OCI-LY7 (cell line): ENCODE measurements around the gene PHF12. TPM values are rescaled to one million over a fixed set of nuclear protein-coding genes. Genes with fewer than 3 reads are reported as not detected.
"Not testable (repeated sequence)": the region's sequence is repeated elsewhere in the genome, so short reads cannot be mapped to it uniquely, and the experiment has no call there.

Experiments
- BruUV-seq: library from RNA; stranded (reverse); fragments of 400-500 nt; replicated peaks from 2 replicates; lab custom pipeline; 2021; lab: Mats Ljungman, UMichigan
- CTCF ChIA-PET: fragments of 300-600 bp; sonication (Branson Sonifier 250); formaldehyde crosslinking; loops from one replicate; lab custom pipeline; 2022; ENCODE audit warnings: antibody characterized with exemption; ENCODE audit not compliant: unreplicated experiment; lab: Charles Lee
- POLR2A ChIA-PET: fragments of 300-600 bp; sonication (Branson Sonifier 250); formaldehyde crosslinking; loops from one replicate; lab custom pipeline; 2022; ENCODE audit warnings: antibody characterized with exemption; lab: Charles Lee
- DNase-seq: peaks from one replicate; pipeline ENCODE4 v3.0.0-alpha.2; 2015; ENCODE audit warnings: low spot score
- H2AFZ ChIP-seq: fragments of 200-600 bp; sonication (generic), shearing (Covaris generic); 2 replicates; pipeline ENCODE4 v1.6.1; 2014; ENCODE audit warnings: mild to moderate bottlenecking, antibody characterized with exemption, low read length, moderate library complexity
- H3K27ac ChIP-seq: fragments of 200-600 bp; sonication (generic); 2 replicates; pipeline ENCODE4 v1.5.1; 2014; ENCODE audit warnings: mixed run types, low read depth, mild to moderate bottlenecking, moderate library complexity, low read length, inconsistent platforms; ENCODE audit not compliant: poor library complexity, severe bottlenecking
- H3K36me3 ChIP-seq: fragments of 200-600 bp; sonication (generic); 2 replicates; pipeline ENCODE4 v1.6.1; 2014; ENCODE audit warnings: mild to moderate bottlenecking, antibody characterized with exemption, low read length, moderate library complexity, mixed read lengths; ENCODE audit not compliant: insufficient read depth
- H3K4me1 ChIP-seq: fragments of 200-600 bp; sonication (generic); 2 replicates; pipeline ENCODE4 v1.5.1; 2014; ENCODE audit warnings: mild to moderate bottlenecking, low read length; ENCODE audit not compliant: insufficient read depth, poor library complexity, severe bottlenecking
- H3K4me2 ChIP-seq: fragments of 200-600 bp; sonication (generic); 2 replicates; pipeline ENCODE4 v1.6.1; 2014; ENCODE audit warnings: mild to moderate bottlenecking, low read length
- H3K4me3 ChIP-seq: fragments of 200-600 bp; sonication (generic); 2 replicates; pipeline ENCODE4 v1.5.1; 2014; ENCODE audit warnings: mild to moderate bottlenecking, low read depth, low read length; ENCODE audit not compliant: poor library complexity, severe bottlenecking
- H3K79me2 ChIP-seq: fragments of 200-600 bp; sonication (generic); 2 replicates; pipeline ENCODE4 v1.6.1; 2016; ENCODE audit warnings: low read depth, mild to moderate bottlenecking, low read length, moderate library complexity, mixed read lengths; ENCODE audit not compliant: insufficient read depth
- H3K9me2 ChIP-seq: fragments of 200-600 bp; sonication (generic); 2 replicates; pipeline ENCODE4 v1.6.1; 2016; ENCODE audit warnings: mild to moderate bottlenecking, low read length, mixed read lengths; ENCODE audit not compliant: insufficient read depth
- H3K9me3 ChIP-seq: fragments of 200-600 bp; sonication (generic); 2 replicates; pipeline ENCODE4 v1.6.1; 2014; ENCODE audit warnings: mild to moderate bottlenecking, mixed run types, low read length, mixed read lengths
- H4K20me1 ChIP-seq: fragments of 200-600 bp; sonication (generic); 2 replicates; pipeline ENCODE4 v1.6.1; 2014; ENCODE audit warnings: mild to moderate bottlenecking, antibody characterized with exemption, low read length, moderate library complexity, mixed read lengths; ENCODE audit not compliant: insufficient read depth
- CTCF ChIP-seq: fragments of 200-600 bp; sonication (generic); conservative IDR thresholded peaks from 2 replicates; pipeline ENCODE4 v1.5.1; 2014; ENCODE audit warnings: mild to moderate bottlenecking, antibody characterized with exemption, low read length, moderate library complexity, mixed read lengths
- EZH2phosphoT487 ChIP-seq: fragments of 200-600 bp; sonication (generic); IDR thresholded peaks from 2 replicates; pipeline ENCODE4 v1.6.1; 2018; ENCODE audit warnings: low read depth, borderline replicate concordance, mild to moderate bottlenecking, mixed run types, antibody characterized with exemption, low read length, moderate library complexity, mixed read lengths
- intact Hi-C: fragments of 100-400 bp; cut with micrococcal nuclease; formaldehyde crosslinking; loops from one replicate; pipeline ENCODE4 v1.10.0; 2022; ENCODE audit not compliant: unreplicated experiment
- total RNA-seq, 2 experiments: library from RNA; depleted of rRNA in 1 of 2; stranded (reverse); fragments of >200 nt in 1 of 2; shearing (Covaris generic) in 1 of 2; gene quantifications; 2 replicates each; pipeline ENCODE4 v1.2.3, GENCODE V29; 2014 to 2022

The PHF12 gene
- total RNA-seq, 2 experiments from 2014 or later, result 40.6 to 62.5 TPM

GRCh38 chr17:28896491-28896883 is 54.8 kb downstream of the PHF12 start:
- intact Hi-C loops, result loop anchor here (2.0 kb wide), 1 partner anchor 54 kb away; the partner anchor contains the start of gene FAM222B
- no peaks in the 10 kb centered on the region for H3K9me3 ChIP-seq

DNA sequence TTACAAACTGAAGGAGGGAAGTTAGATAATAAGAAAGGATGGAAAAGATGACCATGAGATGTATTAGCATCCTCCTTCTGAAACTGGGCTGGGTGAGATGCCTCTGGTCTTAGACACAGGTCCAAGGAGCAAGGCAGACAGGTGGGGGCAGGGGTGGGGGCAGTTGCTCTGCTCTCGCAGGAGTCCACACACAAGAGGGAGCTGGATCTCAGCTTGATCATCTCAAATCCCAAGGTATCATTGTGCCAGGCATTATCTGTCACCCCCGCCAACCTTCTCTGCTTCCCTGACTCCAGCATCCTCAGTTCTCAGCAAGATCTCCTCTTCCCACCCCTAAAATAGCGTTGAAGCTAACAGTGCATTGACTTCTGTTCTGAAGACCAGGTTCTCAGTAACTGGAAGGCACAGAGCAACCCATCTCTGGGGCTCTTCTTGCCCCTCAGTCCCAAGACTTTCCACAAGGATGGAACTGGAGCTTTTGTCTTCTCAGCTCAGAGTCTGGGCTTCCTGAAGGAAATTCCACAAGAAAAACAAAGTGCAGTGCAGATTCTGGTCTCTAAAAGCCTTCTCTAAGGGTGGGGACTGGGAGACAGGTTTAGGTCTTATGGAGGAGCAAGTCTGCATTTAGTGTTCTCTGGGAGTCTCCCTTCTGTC is 55.4 kb downstream of the PHF12 start:
- Histone ChIP-seq H3K79me2 (peaks cover 43% of the 10 kb centered on the region), H3K36me3 (peaks cover 37% of the 10 kb centered on the region), H3K4me2 (peak overlapping the region; percentile 100), H2AFZ (no peak overlapping the region), H3K9me2 (no peaks in the 10 kb centered on the region), H3K4me3 (peak overlapping the region; percentile 89), H3K4me1 (peaks cover 72% of the 10 kb centered on the region), H3K9me3 (no peaks in the 10 kb centered on the region), H4K20me1 (no peaks in the 10 kb centered on the region), H3K27ac (peak overlapping the region; percentile 91)
- ChIA-PET POLR2A (interaction anchor here (0.9 kb wide), 1 partner anchor 9 kb away, joined by 5 read pairs; no protein-coding TSS in a partner anchor), CTCF (interaction anchor here (0.6 to 1.6 kb wide), 2 partner anchors 54 to 132 kb away, joined by 3 to 4 read pairs; no protein-coding TSS in a partner anchor)
- no TSS peak for BruUV-seq
- intact Hi-C loops, result loop anchor here (2.0 kb wide), 1 partner anchor 53 kb away; the partner anchor contains the start of gene FAM222B
- TF ChIP-seq CTCF (no peak), EZH2phosphoT487 (no peak)
- peak; percentile 38 for DNase-seq

More at GRCh38 chr17:28896491-28896883, 54.8 kb downstream of the PHF12 start:
- ChIA-PET POLR2A (interaction anchor here (0.9 kb wide), 1 partner anchor 10 kb away, joined by 5 read pairs; no protein-coding TSS in a partner anchor), CTCF (interaction anchor here (0.6 to 1.6 kb wide), 2 partner anchors 55 to 133 kb away, joined by 3 to 4 read pairs; no protein-coding TSS in a partner anchor)
- Histone ChIP-seq H2AFZ (peak overlapping the region; percentile 69; the same call in 1 of the 2 replicates), H3K4me2 (peak overlapping the region; percentile 100), H3K4me1 (peaks cover 72% of the 10 kb centered on the region), H3K36me3 (peaks cover 33% of the 10 kb centered on the region), H3K9me2 (no peaks in the 10 kb centered on the region), H3K27ac (peak overlapping the region; percentile 91), H3K79me2 (peaks cover 49% of the 10 kb centered on the region), H4K20me1 (no peaks in the 10 kb centered on the region), H3K4me3 (peak overlapping the region; percentile 89)
- BruUV-seq, result no TSS peak
- no peak for TF ChIP-seq CTCF
- no peak for TF ChIP-seq EZH2phosphoT487
- DNase-seq, result no peak

DNA sequence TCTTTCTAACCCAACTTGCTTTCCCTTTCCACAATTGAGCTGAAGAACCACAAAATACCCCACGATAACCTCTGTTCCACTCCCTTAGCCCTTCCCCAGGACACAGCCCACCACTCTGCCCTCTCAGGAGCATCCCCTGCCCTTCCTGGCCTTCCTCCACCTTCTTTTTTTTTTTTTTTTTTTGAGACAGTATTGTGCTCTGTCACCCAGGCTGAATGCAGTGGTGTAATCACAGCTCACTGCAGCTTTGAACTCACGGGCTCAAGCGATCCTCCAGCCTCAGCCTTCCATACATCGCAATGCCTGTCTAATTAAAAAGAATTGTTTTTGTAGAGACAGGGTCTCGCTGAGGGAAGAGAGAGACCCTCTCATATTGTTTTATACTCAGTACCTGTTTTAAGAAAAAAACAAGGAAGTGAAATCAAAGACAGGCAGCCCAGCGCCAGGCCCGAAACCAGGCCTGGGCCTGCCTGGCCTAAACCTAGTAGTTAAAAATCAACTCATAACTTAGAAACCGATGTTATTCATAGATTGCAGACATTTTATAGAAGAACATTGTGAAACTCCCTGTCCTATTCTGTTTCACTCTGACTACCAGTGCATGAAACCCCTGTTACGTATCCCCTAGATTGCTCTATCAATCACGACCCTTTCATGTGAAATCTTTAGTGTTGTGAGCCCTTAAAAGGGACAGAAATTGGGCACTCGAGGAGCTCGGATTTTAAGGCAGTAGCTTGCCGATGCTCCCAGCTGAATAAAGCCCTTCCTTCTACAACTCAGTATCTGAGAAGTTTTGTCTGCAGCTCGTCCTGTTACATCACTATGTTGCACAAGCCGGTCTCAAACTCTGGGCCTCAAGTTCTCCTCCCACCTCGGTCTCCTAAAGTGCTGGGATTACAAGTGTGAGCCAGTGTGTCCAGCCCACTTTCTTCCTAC is 57.8 kb downstream of the PHF12 start:
- CTCF ChIA-PET, result interaction anchor here (0.6 to 1.4 kb wide), 2 partner anchors 8 to 51 kb away, joined by 5 to 8 read pairs; no protein-coding TSS in a partner anchor
- Histone ChIP-seq H3K36me3 (peaks cover 25% of the 10 kb centered on the region), H3K27ac (peak overlapping the region; percentile 91), H3K4me1 (peaks cover 75% of the 10 kb centered on the region), H3K4me3 (peak overlapping the region; percentile 53), H3K4me2 (peak overlapping the region; percentile 71), H3K79me2 (peaks cover 38% of the 10 kb centered on the region)
- intact Hi-C loops, H3K9me3 ChIP-seq, H4K20me1 ChIP-seq, BruUV-seq, H3K9me2 ChIP-seq, H2AFZ ChIP-seq: not testable (repeated sequence)
- POLR2A ChIA-PET, result interaction anchor here (0.6 to 1.7 kb wide), 11 partner anchors 23 to 1036 kb away, joined by 3 to 7 read pairs (median 4); partner anchors contain the start of gene FAM222B
- peak; percentile 54 for DNase-seq
